NCI-H128 (cell line): ENCODE data around the gene DDX5.
"Not testable (repeated sequence)": the region's sequence is repeated elsewhere in the genome, so short reads cannot be mapped to it uniquely, and the experiment has no call there.

ENCODE experiments used
- DNase-seq: peaks from one replicate; lab custom pipeline; 2025; ENCODE audit not compliant: unreplicated experiment; lab: John Stamatoyannopoulos, UW

The DDX5 gene

DNA sequence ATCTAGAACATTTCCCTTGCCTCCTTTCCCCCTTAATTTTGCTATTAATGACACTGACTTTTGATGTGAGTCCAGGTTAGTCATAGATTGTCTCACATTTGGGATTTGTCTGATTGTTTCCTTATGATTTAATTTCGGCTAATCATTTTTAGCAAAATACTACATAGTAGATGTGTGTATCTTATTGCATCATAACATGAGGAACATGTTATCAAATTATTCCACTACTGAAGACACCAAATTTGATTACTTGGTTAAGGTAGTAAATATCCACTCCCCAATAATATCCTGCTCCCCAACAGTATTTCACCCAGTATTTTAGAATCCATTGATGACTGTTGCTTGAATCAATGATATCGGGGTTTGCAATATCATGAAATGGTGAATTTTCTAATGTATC, 12.0 kb downstream of the DDX5 start:
- DNase-seq, result no peak

DNA sequence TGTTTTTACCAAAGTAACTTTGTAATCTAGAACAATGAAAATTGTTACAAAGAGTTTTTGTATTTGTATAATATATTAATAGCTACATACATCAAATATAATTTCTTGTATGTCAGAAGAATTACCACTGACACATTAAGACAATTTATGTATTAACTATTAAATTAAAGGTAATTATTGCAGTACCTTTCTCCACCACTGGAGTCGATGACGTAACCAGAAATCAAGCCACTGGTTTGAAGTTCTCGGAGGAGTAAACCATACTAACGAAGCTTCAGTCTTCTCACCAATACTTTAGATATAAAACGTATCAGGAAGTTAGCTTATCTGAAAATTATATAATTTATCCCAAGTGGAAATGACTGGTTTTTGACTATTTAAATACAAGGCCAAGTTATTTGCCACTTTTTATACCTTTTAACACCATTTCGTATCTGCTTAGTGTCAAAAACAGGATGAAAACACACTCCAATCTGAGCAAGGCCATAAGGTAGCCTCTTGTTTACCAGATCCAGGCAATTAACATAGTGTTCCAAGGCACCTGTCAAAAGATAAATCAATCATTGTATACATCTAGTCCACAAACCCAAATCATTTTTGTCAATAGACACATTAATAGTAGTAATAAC, 13.5 kb downstream of the DDX5 start:
- DNase-seq, result no peak

DNA sequence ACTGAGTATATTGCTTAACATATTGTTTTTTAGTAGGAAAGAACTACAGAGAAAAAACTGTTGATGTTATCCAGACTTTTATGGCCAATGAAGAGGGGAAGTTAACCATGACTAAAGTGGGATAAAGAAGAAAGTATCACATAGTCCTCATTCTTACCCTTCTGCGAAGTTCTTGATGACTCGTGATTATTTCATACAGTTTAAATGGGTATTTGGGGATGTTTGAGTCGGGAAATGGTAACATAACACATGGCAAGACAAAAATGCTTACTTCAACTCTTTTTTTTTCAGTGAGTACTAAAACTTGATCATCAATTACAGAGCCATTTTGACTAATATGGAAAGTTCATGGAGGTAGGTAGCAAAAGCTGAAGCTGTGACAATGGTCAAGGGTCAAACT, 14.1 kb downstream of the DDX5 start:
- no peak for DNase-seq

DNA sequence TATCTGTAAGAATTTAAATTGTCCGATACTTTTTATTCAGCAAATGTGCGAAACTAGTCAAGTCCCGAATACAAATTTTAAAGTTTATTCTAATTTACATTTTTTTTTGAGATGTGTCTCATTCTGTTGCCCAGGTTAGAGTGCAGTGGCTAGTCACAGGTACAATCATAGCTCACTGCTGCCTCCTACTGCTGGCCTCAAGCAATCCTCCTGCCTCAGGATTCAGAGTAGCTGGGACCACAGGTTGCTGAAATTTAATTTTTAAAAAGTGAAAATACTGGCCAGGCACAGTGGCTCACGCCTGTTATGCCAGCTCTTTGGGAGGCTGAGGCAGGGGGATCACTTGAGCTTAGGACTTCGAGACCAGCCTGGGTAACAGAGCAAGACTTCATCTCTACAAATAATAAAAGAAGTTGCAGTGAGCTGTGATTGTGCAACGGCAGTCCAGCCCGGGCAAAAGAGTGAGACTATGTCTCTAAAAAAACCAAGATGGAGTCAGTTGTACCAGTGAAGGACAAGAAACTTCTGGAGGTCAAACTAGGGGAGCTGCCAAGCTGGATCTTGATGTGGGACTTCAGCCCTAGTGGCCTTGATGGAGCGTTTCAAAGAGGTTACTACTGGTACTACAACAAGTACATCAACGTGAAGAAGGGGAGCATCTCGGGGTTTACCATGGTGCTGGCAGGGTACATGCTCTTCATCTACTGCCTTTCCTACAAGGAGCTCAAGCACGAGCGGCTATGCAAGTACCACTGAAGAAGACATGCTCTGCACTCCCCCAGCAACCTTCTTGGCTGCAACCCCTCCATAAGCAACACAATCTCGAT, 14.8 kb downstream of the DDX5 start:
- no peak for DNase-seq

DNA sequence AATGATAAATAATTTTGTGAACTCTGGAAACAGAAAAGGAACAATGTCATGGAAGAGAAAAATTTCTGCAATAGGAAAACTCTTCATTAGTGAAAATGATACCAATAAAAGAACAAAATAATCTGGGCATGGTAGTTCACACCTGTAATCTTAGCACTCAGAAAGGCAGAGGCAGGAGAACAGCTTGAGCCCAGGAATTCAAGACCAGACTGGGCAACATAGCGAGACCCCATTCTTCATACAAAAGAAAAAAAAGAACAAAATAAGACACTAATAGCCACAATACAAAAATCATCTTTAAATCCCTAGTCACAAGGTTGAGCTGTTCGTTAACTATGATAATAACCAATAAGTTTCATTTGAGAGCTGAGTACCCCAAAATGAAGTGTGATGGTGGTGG, 17.8 kb downstream of the DDX5 start:
- DNase-seq, result no peak

DNA sequence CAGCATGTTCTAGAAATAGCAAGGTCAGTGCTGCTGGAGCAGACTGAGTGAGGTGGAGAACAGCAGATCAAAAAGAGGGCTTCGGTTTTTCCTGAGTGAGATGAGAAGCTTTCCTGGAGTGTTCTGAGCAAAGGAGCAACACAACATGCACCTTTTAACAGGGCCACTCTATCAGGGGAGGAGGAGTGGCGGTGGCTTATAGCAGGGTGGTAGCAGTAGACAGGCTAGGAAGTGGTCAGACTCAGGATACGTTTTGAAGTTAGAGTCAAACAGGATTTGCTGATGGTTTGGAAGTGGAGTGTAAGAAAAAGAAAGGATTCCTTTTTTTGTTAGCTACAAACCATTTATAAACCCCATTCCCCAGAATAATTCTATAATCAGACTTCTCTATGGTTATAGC, 21.7 kb downstream of the DDX5 start:
- DNase-seq, result no peak

DNA sequence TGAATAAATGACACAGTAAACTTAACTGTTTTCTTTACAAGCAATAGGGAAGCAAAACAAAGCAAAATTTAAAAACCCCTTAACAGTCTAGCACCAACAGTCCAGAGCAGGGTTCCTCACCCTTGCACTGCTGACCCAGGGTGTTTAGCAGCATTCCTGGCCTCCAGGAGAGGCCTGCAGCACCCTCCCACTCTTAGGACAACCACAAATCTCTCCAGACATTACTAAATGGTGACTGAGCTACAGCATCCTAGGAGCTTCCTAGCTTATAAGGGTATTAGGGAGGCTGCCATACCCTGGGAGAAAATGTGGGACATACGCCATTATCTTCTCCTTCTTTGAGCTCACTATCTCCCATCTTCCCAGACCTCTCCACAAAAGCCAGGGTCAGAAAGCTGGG, 25.1 kb downstream of the DDX5 start:
- no peak for DNase-seq

DNA sequence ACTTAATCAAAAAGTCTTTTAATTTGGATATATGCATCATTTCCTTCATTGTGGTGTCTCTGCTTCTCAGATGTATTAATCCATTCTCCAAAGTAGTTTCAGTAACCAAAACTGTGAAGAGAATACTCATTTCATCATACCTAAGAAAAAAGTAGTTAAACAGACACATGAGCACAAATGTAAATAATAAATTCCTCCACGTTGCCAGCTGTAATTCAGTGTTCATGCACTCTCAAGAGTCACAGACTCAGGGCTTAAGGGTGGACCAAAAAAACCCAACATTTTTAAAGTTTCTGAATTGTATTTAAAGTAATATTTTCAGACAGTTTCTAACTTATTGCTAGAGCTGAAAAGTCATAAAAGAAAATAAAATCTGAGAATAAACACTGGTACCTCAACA, 28.2 kb downstream of the DDX5 start:
- no peak for DNase-seq

DNA sequence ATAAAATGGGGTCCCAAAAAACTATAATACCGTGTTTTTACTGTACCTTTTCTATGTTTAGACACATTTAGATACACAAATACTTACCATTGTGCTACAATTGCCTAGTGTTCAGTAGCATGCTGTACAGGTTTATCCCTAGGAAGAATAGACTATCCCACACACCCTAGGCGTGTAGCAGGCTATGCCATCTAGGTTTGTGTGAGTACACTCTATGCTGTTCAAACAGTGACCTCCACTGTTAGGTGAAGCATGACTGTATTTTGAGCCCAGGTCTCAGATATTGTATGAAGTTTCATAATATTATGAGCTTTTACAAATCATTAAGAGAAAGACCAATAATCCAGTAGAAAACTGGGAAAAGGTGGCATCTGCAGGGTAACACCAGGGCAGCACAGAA, 33.5 kb downstream of the DDX5 start:
- DNase-seq, result no peak

DNA sequence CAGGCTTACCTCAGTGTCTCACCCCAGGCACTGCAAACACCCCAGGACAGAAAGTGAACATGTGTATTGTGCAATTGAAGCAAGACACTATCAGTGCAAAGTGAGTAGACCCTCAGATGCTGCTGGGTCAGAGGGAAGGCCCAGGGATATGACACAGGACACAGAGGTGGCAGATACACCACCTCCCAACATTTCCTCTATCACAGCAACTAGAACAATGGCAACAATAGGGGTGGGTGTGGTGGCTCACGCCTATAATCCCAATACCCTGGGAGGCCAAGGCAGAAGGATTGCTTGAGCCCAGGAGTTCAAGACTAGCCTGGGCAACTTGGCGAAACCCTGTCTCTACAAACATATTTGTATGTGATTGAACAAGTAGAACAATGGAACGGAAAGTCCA, 34.6 kb downstream of the DDX5 start:
- no peak for DNase-seq

DNA sequence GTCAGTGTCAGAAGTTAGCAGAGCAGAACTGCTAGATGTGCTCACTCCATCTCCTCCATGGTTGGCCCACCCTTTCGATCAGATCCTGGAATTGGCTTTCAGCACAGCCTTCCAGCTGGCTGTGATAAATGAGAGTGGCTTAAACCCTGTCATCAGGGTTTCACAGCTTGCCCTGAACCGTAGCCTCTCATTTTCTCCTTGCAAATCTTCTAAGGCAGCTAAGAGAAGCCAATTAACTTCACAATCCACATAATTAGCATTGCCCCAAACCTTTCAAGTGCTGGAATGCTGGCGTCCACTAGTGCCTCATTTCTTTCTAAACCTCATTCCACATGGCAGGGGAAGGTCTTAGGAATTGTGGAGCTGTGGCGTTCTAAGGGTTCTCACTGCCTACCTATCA, 35.5 kb downstream of the DDX5 start:
- DNase-seq, result no peak

DNA sequence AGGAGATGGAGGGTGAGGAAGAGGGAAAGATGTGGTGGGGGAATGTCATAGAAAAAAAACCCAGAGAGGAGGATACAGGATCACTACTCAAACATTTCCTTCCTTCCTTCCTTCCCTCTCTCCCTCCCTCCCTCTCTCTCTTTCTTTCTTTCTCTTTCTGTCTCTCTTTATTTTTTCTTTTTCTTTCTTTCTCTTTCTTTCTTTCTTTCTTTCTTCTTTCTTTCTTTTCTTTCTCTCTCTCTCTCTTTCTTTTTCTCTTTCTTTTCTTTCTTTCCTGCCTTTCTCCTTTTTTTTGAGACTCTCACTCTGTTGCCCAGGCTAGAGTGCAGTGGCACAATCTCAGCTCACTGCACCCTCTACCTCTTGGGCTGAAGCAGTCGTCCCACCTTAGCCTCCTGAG, 39.3 kb downstream of the DDX5 start:
- DNase-seq, result not testable (repeated sequence)

DNA sequence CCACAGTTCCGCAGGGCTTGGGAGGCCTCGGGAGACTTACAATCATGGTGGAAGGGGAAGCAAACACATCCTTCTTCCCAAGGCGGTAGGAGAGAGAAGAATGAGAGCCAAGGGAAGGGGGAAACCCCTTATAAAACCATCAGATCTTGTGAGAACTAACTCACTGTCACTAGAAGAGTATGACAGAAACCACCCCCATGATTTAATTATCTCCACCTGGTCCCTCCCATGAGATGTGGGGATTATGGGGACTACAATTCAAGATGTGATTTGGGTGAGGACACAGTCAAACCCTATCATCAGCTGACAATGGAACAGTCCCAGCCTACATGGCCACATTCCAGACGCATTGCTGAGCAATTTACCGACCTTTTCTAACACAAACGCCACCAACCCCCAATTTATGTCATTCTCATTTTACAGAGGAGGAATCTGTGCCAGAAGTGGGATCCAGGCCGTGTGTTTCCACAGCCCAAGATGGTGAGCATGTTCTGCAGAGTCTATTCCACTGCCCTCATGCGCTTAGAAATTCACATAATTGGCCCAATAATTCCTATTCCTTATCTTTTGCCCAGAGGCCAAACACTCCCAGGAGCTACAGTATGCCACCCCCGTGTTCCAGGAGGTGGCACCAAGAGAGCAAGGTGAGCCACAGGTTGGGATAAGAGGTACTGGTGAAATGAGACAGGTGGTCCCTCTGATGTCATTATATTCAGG, 39.9 kb downstream of the DDX5 start:
- no peak for DNase-seq

DNA sequence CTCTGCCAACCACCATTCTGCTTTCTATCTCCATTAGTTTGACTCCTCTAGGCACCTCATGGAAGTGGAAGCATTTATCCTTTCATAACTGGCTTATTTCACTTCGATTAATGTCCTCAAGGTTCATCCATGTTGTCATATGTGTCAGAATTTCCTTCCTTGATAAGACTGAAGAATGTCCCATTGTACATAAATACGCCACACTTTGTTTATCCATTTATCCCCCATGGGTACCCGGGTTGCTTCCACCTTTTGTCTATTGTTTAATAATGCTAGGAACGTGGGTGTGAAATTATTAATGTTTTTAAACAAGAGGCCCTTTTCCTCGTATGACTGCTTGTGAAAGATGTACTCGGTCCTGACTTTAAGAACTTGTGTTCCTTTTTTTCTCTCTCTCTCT, 44.3 kb downstream of the DDX5 start:
- DNase-seq, result no peak

DNA sequence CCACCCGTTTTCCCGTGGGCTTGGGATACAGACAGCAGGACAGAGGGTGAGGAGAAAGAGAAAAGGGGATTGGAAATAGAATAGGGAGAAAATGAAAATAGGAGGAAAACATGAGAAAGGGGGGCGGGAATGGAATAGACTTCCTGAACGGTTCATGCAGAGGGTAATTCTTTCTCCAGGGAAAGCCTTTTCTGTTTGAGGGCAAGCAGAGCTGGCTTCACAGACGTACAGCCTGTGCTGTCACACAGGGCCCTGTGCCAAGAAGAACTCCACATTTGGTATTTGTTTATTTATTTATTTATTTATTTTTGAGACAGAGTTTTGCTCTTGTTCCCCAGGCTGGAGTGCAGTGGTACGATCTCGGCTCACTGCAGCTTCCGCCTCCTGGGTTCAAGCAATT, 45.1 kb downstream of the DDX5 start:
- DNase-seq, result no peak

DNA sequence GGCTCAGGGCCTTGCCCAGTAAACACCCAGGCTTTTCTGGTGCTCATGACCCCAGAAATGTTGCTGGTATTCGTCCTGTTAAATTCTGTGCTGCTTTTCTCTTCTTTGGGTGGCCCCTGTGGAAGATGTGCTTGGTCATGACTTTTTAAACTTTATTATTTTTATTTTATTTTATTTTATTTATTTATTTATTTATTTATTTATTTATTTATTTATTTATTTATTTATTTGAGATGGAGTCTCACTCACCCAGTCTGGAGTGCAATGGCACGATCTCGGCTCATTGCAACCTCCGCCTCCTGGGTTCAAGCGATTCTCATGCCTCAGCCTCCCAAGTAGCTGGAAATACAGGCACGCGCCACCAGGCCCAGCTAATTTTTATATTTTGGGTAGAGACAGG, 46.3 kb downstream of the DDX5 start:
- not testable (repeated sequence) for DNase-seq

DNA sequence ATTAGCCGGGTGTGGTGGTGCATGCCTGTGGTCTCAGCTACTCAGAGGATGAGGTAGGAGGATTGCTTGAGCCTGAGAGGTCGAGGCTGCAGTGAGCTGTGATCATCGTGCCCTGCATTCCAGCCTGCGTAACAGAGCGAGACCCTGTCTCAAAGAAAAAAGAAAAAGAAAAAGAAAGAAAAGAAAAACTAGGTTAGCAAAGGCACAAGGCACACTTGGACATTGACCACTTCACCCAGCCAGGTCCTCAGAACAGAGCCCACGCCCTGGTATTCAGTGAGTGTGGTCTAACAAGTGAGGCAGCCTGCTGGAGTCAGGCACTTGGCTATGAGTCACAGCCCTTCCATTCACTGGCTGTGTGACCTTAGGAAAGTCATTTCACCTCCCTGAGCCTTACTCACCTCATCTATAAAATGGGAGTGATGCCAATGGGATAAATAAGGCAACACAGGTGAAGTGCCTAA, 46.8 kb downstream of the DDX5 start:
- no peak for DNase-seq

DNA sequence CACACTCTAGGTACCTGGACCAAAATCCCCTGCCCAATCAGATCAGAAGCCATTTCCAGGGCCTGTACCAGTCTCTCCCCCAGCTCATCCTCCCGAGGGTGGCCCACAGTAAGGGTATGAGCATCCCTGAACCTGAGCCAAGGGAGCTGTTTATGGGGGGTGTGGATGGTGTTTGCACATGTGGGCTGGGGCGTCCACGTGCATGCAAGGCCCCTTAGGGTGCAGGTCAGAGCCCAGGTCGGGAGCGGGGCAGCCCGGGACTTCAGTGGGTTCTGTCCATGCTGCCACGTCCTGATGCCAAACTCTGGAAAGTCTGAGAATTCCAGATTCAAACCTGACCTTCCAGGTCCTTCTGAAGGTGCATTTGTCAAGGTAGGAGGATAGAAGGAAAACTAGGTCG, 47.3 kb downstream of the DDX5 start:
- no peak for DNase-seq

DNA sequence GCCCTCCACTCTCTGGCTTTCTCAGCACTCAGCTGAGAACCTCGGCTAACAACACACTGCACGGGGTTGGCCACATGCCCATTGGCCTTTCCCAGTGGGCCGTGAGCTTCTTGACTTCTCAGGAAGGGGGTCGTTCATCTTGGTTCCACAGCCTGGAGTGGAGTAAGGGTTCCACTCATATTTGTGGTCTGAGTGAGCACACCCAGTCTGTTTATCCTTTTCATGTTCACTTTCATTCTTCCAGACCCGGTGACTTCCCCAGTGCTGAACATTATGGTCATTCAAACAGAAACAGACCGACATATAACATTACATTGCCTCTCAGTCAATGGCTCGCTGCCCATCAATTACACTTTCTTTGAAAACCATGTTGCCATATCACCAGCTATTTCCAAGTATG, 48.9 kb downstream of the DDX5 start:
- DNase-seq, result no peak

DNA sequence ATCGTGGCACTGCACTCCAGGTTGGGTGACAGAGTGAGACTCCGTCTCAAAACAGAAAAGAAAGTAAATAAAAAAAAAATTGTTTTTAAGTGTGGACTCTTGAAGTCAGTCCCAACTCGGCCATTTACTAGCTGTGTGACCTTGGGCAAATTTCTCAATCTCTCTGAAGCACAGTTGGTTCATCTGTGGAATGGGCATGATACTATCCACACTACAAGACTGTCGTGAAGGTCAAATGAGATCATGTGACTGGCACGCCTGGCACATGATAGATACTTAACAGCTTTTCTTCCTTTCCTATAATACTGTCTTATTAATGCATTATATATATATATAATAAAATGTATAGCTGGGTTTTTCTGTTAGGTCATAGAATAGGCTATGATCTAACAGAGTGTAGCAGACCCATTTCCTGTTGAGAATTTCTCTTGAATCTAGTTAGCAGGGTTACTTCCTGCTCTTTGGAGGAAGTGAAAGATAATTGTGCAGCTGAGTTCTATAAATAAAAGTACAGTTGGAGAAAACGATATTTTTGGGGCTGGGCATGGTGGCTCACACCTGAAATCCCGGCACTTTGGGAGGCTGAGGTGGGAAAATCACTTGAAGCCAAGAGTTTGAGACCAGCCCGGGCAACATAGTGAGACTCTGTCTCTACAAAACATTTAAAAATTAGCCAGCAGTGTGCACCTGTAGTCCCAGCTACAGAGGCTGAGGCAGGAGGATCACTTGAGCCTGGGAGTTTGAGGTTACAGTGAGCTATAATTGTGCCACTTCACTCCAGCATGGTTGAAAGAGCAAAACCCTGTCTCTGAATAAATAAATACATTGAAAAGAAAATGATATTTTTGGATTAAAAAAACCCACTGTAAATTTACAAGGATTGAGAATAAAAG, 49.9 kb downstream of the DDX5 start:
- DNase-seq, result no peak

DNA sequence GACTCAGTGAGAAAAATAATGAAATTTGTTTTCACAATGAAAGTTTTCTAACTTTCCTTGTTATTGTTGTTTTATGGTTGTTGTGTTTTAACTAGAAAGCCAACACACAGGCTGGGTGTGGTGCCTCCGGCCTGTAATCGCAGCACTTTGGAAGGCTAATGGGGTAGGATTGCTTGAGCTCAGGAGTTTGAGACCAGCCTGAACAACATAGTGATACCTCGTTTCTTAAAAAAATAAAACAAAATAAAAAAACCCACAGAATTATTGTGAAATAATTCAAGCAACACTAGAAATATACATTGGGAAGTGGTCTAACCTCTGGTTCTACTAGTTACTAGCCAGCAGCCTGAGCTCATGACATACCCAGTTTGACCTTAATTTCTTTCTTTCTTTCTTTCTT, 56.5 kb downstream of the DDX5 start:
- no peak for DNase-seq
